ENCODE measurements around the gene SLC39A1. TPM values are rescaled to one million over a fixed set of nuclear protein-coding genes. Genes with fewer than 3 reads are reported as not detected.

SLC39A1 gene
- total and polyA plus RNA-seq, 9 of the 15 experiments (the other 6 are each of a cell fraction or from before 2014, with no cell fraction given): 9.9 to 81.1 (median 62.7) TPM

GRCh38 chr1:153922972-153923925 is 40.1 kb downstream of the SLC39A1 start, which contains the start of gene GATAD2B (continued):
- no peak for TF ChIP-seq TFE3 (CRISPR knock-in tag; IDR thresholded peaks at IDR 0.05)
- no peak for TF ChIP-seq ZNF3 (CRISPR knock-in tag; IDR thresholded peaks at IDR 0.05)
- TF ChIP-seq KLF6 (CRISPR knock-in tag; IDR thresholded peaks at IDR 0.05; ENCODE audit: borderline replicate concordance): no peak
- TF ChIP-seq ZNF12 (CRISPR knock-in tag; IDR thresholded peaks at IDR 0.05): no peak
- TF ChIP-seq ZNF197 (CRISPR knock-in tag; IDR thresholded peaks at IDR 0.05; ENCODE audit: low read depth): no peak
- TF ChIP-seq GABPA (tag; conservative IDR thresholded peaks at IDR 0.05; ENCODE audit: low read depth): peak; percentile 48; the same call in 1 of the 2 replicates
- TF ChIP-seq, protein P1, sequence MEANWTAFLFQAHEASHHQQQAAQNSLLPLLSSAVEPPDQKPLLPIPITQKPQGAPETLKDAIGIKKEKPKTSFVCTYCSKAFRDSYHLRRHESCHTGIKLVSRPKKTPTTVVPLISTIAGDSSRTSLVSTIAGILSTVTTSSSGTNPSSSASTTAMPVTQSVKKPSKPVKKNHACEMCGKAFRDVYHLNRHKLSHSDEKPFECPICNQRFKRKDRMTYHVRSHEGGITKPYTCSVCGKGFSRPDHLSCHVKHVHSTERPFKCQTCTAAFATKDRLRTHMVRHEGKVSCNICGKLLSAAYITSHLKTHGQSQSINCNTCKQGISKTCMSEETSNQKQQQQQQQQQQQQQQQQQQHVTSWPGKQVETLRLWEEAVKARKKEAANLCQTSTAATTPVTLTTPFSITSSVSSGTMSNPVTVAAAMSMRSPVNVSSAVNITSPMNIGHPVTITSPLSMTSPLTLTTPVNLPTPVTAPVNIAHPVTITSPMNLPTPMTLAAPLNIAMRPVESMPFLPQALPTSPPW (CRISPR knock-in tag; IDR thresholded peaks at IDR 0.05): peak; percentile 90
- no peak for TF ChIP-seq ZNF785 (CRISPR knock-in tag; IDR thresholded peaks at IDR 0.05)
- no peak for TF ChIP-seq ZNF77 (CRISPR knock-in tag; IDR thresholded peaks at IDR 0.05)
- peak; percentile 50; the same call in 1 of the 2 replicates for TF ChIP-seq PHF8 (IDR thresholded peaks at IDR 0.05; ENCODE audit: borderline replicate concordance, low read length)
- no peak for TF ChIP-seq NCOA2 (IDR thresholded peaks at IDR 0.05; ENCODE audit: partially characterized antibody in 2 of 2)
- peak; percentile 69 for TF ChIP-seq ATF7 (IDR thresholded peaks at IDR 0.05)
- TF ChIP-seq LARP7 (IDR thresholded peaks at IDR 0.05): no peak
- TF ChIP-seq HDAC2 (IDR thresholded peaks at IDR 0.05): peak; percentile 51; the same call in 1 of the 2 replicates
- TF ChIP-seq L3MBTL2 (IDR thresholded peaks at IDR 0.05): peak; percentile 89
- TF ChIP-seq PCBP2 (IDR thresholded peaks at IDR 0.05; ENCODE audit: low read depth, low read length, poor library complexity, severe bottlenecking): no peak
- TF ChIP-seq, protein P2, sequence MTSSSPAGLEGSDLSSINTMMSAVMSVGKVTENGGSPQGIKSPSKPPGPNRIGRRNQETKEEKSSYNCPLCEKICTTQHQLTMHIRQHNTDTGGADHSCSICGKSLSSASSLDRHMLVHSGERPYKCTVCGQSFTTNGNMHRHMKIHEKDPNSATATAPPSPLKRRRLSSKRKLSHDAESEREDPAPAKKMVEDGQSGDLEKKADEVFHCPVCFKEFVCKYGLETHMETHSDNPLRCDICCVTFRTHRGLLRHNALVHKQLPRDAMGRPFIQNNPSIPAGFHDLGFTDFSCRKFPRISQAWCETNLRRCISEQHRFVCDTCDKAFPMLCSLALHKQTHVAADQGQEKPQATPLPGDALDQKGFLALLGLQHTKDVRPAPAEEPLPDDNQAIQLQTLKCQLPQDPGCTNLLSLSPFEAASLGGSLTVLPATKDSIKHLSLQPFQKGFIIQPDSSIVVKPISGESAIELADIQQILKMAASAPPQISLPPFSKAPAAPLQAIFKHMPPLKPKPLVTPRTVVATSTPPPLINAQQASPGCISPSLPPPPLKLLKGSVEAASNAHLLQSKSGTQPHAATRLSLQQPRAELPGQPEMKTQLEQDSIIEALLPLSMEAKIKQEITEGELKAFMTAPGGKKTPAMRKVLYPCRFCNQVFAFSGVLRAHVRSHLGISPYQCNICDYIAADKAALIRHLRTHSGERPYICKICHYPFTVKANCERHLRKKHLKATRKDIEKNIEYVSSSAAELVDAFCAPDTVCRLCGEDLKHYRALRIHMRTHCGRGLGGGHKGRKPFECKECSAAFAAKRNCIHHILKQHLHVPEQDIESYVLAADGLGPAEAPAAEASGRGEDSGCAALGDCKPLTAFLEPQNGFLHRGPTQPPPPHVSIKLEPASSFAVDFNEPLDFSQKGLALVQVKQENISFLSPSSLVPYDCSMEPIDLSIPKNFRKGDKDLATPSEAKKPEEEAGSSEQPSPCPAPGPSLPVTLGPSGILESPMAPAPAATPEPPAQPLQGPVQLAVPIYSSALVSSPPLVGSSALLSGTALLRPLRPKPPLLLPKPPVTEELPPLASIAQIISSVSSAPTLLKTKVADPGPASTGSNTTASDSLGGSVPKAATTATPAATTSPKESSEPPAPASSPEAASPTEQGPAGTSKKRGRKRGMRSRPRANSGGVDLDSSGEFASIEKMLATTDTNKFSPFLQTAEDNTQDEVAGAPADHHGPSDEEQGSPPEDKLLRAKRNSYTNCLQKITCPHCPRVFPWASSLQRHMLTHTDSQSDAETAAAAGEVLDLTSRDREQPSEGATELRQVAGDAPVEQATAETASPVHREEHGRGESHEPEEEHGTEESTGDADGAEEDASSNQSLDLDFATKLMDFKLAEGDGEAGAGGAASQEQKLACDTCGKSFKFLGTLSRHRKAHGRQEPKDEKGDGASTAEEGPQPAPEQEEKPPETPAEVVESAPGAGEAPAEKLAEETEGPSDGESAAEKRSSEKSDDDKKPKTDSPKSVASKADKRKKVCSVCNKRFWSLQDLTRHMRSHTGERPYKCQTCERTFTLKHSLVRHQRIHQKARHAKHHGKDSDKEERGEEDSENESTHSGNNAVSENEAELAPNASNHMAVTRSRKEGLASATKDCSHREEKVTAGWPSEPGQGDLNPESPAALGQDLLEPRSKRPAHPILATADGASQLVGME (CRISPR knock-in tag; IDR thresholded peaks at IDR 0.05): peak; percentile 42; the same call in 1 of the 2 replicates
